Fibroblast of skin of abdomen (primary cell): Measurements from ENCODE around the gene BNC2.

Source experiments
- DNase-seq: peaks from one replicate; pipeline ENCODE4 v3.0.0-alpha.2; 2013

BNC2 gene

GRCh38 chr9:16712787-16713186 lies 157.7 kb downstream of the BNC2 start:
- DNase-seq = no peak

- DNase-seq = no peak
Measured at GRCh38 chr9:16710888-16711287, 159.6 kb downstream of the BNC2 start.

- no peak for DNase-seq
Measured at GRCh38 chr9:16709924-16710323, 160.5 kb downstream of the BNC2 start.

GRCh38 chr9:16708656-16709435 lies 161.6 kb downstream of the BNC2 start:
- DNase-seq = peak; percentile 58

GRCh38 chr9:16705111-16705604 lies 165.3 kb downstream of the BNC2 start:
- peak; percentile 99 for DNase-seq

- DNase-seq = peak; percentile 75
Measured at GRCh38 chr9:16704116-16705110, 166.1 kb downstream of the BNC2 start.

- no peak for DNase-seq
Measured at GRCh38 chr9:16701347-16701746, 169.1 kb downstream of the BNC2 start.

- DNase-seq = no peak
Measured at GRCh38 chr9:16693616-16694015, 176.9 kb downstream of the BNC2 start.

- DNase-seq = no peak
Measured at GRCh38 chr9:16690628-16691027, 179.8 kb downstream of the BNC2 start.

- no peak for DNase-seq
Measured at GRCh38 chr9:16690205-16690604, 180.3 kb downstream of the BNC2 start.

- DNase-seq = no peak
Measured at GRCh38 chr9:16689351-16689938, 181.0 kb downstream of the BNC2 start.

GRCh38 chr9:16688814-16689213 lies 181.7 kb downstream of the BNC2 start:
- no peak for DNase-seq

GRCh38 chr9:16687678-16688369 lies 182.6 kb downstream of the BNC2 start:
- no peak for DNase-seq

GRCh38 chr9:16683326-16683725 lies 187.1 kb downstream of the BNC2 start:
- no peak for DNase-seq

- DNase-seq = no peak
Measured at GRCh38 chr9:16682273-16682672, 188.2 kb downstream of the BNC2 start.

GRCh38 chr9:16681652-16681987 lies 188.8 kb downstream of the BNC2 start:
- DNase-seq = no peak

GRCh38 chr9:16680975-16681651 lies 189.4 kb downstream of the BNC2 start:
- peak; percentile 83 for DNase-seq

GRCh38 chr9:16680541-16680940 lies 189.9 kb downstream of the BNC2 start:
- DNase-seq = peak; percentile 25

GRCh38 chr9:16679327-16679821 lies 191.1 kb downstream of the BNC2 start:
- peak; percentile 69 for DNase-seq

- no peak for DNase-seq
Measured at GRCh38 chr9:16676519-16676918, 194.0 kb downstream of the BNC2 start.

- no peak for DNase-seq
Measured at GRCh38 chr9:16675131-16675530, 195.3 kb downstream of the BNC2 start.

GRCh38 chr9:16673171-16673570 lies 197.3 kb downstream of the BNC2 start:
- DNase-seq = no peak
